Colonic mucosa (tissue), 4 donors: Measurements from ENCODE around the gene TMEM200B. TPM values are rescaled to one million over a fixed set of nuclear protein-coding genes. Genes with fewer than 3 reads are reported as not detected.

Experiments
- DNase-seq: peaks from one replicate; pipeline ENCODE4 v3.0.0-alpha.2; 2020
- H3K27ac ChIP-seq: fragments of 200-600 bp; one replicate; pipeline ENCODE4 v1.8.0; 2021
- H3K27me3 ChIP-seq: fragments of 200-600 bp; one replicate; pipeline ENCODE4 v1.8.0; 2021
- H3K36me3 ChIP-seq: fragments of 200-600 bp; one replicate; pipeline ENCODE4 v1.8.0; 2021
- H3K4me1 ChIP-seq: fragments of 200-600 bp; one replicate; pipeline ENCODE4 v1.8.0; 2021; ENCODE audit warnings: mild to moderate bottlenecking
- H3K4me3 ChIP-seq: fragments of 200-600 bp; one replicate; pipeline ENCODE4 v1.8.0; 2021
- H3K9ac ChIP-seq, 2 donors: one replicate each; pipeline ENCODE4 v1.7.0; 2013; ENCODE audit warnings: control low read depth in 2 of 2, low read depth in 2 of 2, low read length in 2 of 2
- H3K9me3 ChIP-seq: fragments of 200-600 bp; one replicate; pipeline ENCODE4 v1.8.0; 2021
- intact Hi-C: fragments of 100-400 bp; cut with DNase I; formaldehyde crosslinking; loops from one replicate; pipeline ENCODE4 v1.14.1; 2022
- total RNA-seq, 2 donors: library from RNA; stranded (reverse); fragmentation: NEBNext Ultra II Directional in 1 of 2; extraction: Animal tissue kit (Norgen Biotek cat#: 25700) in 1 of 2; gene quantifications; one replicate each; pipeline ENCODE4 v1.2.1, GENCODE V29; 2021
- TF ChIP-seq, protein P1 (sequence below): fragments of 200-600 bp; IDR thresholded peaks from one replicate; pipeline ENCODE4 v1.8.0; 2022; ENCODE audit warnings: antibody characterized with exemption, mild to moderate bottlenecking
- donor health status: healthy.
- donor health status: DM: no; HTN: no; CAD: no.
- donor health status: DM: no; HTN: no; CAD: no.

TMEM200B gene
- total RNA-seq, 2 donors from 2014 or later: 1.5 to 3.3 TPM

DNA sequence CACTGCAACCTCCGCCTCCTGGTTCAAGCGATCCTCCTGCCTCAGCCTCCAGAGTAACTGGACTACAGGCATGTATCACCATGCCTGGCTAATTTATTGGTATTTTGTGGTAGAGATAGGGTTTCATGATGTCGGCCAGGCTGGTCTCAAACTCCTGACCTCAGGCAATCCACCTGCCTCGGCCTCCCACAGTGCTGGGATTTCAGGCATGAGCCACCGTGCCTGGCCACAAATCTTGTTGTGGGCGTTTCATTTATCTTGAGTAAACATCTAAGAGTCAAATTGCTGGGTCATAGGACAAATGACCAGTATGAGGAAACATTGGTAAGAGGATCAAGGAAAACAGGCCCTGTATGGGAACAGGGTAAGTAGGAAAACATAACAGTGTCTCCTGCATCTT is 17.9 kb downstream of the TMEM200B start:
- Histone ChIP-seq H3K36me3 (no peaks in the 10 kb centered on the region), H3K27ac (no peak overlapping the region), H3K4me3 (no peak overlapping the region), H3K4me1 (no peaks in the 10 kb centered on the region), H3K27me3 (no peaks in the 10 kb centered on the region), H3K9ac (no peak overlapping the region), H3K9me3 (no peaks in the 10 kb centered on the region)
- no peak for DNase-seq
- TF ChIP-seq, protein P1, sequence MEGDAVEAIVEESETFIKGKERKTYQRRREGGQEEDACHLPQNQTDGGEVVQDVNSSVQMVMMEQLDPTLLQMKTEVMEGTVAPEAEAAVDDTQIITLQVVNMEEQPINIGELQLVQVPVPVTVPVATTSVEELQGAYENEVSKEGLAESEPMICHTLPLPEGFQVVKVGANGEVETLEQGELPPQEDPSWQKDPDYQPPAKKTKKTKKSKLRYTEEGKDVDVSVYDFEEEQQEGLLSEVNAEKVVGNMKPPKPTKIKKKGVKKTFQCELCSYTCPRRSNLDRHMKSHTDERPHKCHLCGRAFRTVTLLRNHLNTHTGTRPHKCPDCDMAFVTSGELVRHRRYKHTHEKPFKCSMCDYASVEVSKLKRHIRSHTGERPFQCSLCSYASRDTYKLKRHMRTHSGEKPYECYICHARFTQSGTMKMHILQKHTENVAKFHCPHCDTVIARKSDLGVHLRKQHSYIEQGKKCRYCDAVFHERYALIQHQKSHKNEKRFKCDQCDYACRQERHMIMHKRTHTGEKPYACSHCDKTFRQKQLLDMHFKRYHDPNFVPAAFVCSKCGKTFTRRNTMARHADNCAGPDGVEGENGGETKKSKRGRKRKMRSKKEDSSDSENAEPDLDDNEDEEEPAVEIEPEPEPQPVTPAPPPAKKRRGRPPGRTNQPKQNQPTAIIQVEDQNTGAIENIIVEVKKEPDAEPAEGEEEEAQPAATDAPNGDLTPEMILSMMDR: no peak
- intact Hi-C loops: no loop called here

DNA sequence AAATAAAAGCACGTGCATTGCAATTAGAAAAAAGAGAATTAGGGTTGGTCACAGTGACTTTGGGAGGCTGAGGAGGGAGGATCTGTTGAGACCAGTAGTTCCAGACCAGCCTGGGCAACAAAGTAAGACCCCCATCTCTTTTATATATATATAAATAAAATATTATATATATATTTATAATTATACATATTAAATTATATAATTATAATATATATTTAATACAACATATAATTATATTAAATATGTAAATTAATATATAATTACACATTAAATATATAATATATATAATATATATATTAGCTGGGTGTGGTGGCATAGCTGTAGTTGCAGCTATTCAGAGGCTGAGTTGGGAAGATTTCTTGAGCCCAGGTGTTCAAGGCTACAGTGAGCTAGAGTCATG is 23.2 kb downstream of the TMEM200B start:
- Histone ChIP-seq H3K27ac (no peak overlapping the region), H3K9ac (no peak overlapping the region), H3K36me3 (no peaks in the 10 kb centered on the region), H3K27me3 (no peaks in the 10 kb centered on the region), H3K4me1 (no peaks in the 10 kb centered on the region), H3K9me3 (no peaks in the 10 kb centered on the region), H3K4me3 (no peak overlapping the region)
- TF ChIP-seq, protein P1: no peak
- DNase-seq: no peak
- intact Hi-C loops: no loop called here

DNA sequence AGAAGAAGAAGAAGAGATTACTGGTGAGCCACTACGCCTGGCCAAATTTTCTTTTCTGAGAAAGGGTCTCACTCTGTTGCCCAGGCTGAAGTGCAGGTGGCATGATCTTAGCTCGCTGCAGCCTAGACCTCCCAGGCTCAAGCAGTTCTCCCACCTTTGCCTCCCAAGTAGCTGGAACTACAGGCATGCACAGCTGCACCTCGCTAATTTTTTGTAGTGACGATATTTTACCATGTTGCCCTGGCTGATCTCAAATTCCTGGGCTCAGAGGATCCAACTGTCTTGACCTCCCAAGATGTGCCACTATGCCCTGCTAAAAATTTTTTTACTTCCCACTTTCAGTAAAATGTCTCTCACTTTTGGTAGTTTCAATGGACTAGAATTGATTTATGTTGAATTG is 24.4 kb downstream of the TMEM200B start:
- Histone ChIP-seq H3K4me1 (no peaks in the 10 kb centered on the region), H3K27ac (no peak overlapping the region), H3K36me3 (no peaks in the 10 kb centered on the region), H3K9ac (no peak overlapping the region), H3K27me3 (no peaks in the 10 kb centered on the region), H3K9me3 (no peaks in the 10 kb centered on the region), H3K4me3 (no peak overlapping the region)
- no peak for DNase-seq
- TF ChIP-seq, protein P1: no peak
- intact Hi-C loops: no loop called here

DNA sequence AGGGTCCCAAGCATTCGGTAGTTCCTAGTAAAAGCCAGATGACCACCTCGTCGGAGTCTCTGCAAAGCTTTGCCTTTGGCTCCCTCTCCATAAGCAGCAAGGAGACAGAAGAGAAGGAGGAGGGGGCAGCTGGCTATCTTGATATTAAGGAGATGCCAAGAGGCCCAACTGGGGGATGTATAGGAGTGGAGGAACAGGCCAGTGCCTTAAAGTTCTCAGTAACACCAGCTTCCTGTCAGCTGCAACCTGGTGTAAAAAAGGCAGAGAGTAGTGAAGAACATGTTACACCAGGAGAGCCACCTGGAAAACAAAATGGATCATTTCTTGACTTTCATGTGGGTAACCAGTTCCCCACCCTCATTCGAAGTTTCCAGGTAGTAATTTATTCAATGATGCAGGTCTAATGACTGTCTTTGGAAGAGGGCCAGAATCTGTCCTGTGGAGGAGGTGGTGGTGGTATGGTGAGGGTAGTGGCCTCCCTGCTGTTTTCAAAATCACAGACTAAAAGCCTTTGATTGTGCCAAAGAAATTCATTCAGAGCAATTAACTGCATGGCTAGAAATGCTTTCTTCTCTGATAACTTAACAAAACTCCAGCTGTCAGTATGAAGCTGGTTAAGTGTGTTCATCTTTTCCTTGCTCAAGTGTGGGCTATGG is 27.3 kb downstream of the TMEM200B start:
- Histone ChIP-seq H3K27ac (no peak overlapping the region), H3K27me3 (no peaks in the 10 kb centered on the region), H3K9me3 (no peaks in the 10 kb centered on the region), H3K4me3 (no peak overlapping the region), H3K9ac (no peak overlapping the region), H3K36me3 (no peaks in the 10 kb centered on the region), H3K4me1 (no peaks in the 10 kb centered on the region)
- TF ChIP-seq, protein P1: no peak
- no peak for DNase-seq
- intact Hi-C loops: no loop called here

DNA sequence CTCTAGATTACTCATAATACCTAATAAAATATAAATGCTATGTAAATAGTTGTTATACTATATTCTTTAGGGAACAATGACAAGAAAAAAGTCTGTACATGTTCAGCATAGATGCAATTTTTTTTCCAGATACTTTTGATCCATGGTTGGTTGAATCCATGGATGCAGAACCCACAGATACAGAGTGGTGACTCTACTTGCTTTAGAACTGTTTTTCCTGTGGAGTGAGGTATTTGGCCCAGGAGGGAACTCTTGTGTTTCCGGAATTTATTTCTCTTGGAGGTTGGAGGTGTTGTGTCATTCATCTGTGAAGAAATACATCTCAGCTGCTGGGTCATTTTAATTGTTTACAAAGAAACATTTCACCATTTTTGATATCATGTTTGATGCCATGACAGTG is 28.7 kb downstream of the TMEM200B start:
- Histone ChIP-seq H3K27ac (no peak overlapping the region), H3K27me3 (no peaks in the 10 kb centered on the region), H3K36me3 (no peaks in the 10 kb centered on the region), H3K9me3 (no peaks in the 10 kb centered on the region), H3K4me3 (no peak overlapping the region), H3K9ac (no peak overlapping the region), H3K4me1 (no peaks in the 10 kb centered on the region)
- TF ChIP-seq, protein P1: no peak
- intact Hi-C loops: no loop called here
- no peak for DNase-seq
